ENCODE results near the gene SERPINF2.
A peak's percentile ranks its signal among the peaks of the same experiment; 100 is the strongest.
"Not testable (repeated sequence)": the region's sequence is repeated elsewhere in the genome, so short reads cannot be mapped to it uniquely, and the experiment has no call there.

Gene SERPINF2

DNA sequence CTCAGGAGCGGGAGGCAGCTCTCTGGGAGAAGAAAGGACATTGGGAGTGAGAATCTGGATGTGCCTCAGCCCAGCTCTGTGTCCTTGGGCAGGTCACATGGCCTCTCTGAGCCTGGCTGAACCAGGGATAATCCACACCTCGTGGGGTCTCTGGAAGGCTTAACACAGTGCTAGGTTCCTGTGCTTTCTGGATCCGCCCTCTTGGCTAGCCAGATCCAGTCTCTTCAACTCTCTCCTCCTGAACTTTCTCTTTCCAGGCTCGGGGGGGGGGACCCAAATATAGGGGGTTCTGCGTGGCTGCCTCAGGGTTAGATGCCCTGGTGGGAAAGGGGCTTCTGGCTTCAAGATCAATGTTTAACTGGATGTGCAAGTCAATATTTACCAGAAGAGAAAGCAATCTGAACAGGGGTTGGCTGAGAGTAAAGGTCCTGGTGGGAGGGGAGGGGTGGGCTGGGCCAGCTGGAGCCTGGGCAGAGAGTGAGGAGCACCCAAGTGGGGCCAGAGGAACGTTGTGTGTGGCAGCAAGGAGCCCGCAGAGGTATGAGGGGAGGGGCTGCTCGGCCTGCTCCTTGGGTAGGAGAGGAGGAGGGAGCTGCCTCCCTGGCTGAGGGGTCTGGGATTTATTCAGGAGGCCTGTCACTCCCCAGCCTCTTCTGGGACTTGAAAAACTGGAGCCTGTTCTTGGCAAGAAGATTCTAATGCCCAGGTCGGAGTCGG is at the start of gene SERPINF2:
Gene SERPINF2, plus strand, starts transcription at position 501 of the 717 bp plus-strand sequence. CDS start 2,125 bp downstream, outside the sequence.
- DNase-seq: no peak

DNA sequence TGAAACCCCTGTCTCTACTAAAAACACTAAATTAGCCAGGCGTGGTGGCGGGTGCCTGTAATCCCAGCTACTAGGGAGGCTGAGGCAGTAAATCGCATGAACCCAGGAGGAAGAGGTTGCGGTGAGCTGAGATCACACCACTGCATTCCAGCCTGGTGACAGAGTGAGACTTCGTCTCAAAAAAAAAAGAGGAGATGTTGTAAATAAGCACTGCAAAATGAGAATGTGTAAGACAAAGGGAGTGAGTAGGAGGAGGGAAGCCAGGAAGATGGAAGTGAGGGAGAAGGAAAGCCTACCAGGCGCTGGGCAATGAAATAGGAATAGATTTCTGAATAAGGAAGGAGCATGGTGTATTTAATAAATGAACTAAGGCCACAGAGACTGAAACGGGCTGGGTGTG is 49.3 kb upstream of the SERPINF2 start:
- no peak for DNase-seq

DNA sequence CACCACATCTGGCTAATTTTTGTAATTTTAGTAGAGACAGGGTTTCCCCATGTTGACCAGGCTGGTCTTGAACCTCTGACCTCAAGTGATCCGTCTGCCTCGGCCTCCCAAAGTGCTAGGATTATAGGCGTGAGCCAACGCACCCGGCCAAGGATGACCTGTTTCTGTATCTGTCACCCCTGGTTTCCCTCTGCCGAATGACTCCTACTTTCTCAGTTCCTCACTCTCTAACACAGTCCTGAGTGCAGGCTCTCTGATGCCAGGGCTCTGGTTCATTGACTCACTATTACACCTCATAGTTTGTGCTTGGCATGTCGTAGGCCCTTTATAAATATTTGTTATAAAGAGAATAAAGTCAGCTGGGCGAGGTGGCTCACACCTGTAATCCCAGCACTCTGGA is 47.3 kb upstream of the SERPINF2 start:
- DNase-seq: no peak

DNA sequence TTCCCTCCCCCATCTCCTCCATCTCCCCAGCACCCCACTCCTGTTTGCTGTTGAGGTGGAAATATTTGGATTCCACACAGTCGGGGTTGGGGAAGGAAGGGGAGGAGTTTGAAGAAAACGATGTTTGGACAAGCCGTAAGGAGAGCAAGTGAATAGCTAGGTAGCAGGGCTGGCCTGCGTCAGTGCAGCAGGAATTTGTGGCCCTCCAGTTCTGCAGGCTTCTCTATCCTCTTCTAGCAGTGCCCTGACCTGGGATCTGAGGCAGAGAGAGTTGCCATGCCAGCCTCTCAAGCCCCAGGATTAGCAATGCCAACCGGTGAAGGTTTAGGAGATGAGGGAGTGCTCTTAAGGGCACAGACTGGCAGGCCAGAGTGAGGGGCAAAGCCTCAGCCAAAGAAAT is 45.0 kb upstream of the SERPINF2 start:
- DNase-seq: no peak

DNA sequence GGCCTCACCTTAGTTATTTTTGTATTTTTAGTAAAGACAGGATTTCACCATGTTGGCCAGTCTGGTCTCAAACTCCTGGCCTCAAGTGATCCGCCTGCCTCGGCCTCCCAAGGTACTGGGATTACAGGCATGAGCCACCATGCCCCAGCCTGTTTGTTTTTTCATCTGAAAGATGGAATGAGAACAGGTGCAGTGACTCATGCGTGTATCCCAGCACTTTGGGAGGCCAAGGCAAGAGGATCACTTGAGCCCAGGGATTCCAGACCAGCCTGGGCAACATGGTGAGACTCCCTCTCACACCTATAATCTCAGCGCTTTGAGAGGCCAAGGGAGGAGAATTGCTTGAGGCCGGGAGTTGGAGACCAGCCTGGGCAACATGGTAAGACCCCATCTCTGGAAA is 42.8 kb upstream of the SERPINF2 start:
- not testable (repeated sequence) for DNase-seq

DNA sequence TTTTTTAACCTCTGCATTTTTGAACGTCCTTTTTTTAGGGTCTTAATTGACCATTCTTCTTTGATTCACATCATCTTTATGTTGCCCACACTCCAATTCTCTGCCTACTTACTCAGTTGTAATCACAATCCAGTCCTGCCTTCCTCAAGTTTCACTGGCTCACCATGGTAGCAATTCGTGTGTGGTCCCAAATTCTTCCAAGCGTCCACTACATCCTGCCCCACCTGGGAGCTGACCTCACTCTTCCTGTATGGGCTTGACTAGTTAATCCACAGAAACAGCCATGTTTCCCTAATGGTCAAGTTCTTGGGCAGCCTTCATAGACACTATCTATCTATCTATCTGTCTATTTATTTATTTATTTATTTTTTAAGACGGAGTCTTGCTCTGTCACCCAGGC is 39.6 kb upstream of the SERPINF2 start:
- DNase-seq: no peak

DNA sequence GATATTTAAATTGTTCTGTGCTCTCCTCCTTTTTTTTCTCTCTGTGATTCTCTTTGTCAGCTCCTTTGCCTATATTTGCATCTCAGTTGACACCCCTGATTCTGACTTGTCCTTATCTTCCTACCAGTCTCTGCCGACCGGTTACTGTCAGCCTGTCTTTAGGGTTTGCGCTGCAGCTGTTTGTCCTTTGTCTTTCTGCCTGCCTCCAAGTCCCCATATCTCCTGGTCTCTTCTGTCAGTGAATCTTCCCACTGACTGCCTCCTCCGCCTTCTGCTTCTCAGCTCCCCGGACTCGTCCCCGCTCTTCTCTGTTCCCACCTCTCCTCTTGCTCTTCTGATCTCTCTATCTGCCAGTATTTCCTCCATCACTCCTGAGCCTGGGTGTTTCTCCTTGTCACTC is 37.7 kb upstream of the SERPINF2 start:
- DNase-seq: no peak

DNA sequence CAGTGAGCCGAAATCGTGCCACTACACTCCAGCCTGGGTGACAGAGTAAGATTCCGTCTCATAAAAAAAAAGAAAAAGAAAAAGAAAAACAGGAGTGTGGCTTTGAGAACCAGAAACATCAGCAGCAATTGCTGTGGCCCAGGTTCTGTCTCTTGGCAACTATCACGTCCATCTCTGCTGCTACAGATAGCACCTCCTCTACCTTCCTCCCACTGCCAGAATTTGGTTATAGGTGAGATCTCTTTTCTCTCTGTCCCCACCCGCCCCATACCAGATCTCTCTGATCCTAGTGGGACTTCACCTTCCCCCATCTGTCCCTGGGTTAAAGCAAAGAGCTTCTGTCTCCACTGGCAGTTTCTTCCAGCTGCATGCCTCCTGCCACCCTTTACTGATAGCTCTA is 35.6 kb upstream of the SERPINF2 start:
- no peak for DNase-seq

DNA sequence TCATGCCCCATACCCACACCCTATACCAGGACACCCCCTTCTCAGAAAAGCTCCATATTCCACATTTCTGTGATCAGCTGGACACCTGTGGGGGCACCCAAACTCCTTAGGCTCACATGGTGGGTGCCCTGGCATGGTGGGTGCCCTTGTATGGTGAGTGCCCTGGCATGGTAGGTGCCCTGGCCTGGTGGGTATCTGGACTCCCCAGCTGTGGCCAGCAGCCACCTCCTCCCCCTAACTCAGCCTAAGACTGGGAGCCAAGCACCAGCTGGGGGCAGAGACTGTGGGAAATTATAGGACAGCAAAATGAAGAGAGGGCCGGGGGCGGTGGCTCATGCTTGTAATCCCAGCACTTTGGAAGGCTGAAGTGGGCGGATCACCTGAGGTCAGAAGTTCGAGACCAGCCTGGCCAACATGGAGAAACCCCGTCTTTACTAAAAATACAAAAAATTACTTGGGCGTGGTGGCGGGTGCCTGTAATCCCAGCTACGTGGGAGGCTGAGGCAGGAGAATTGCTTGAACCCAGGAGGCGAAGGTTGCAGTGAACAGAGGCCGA is 33.8 kb upstream of the SERPINF2 start:
- not testable (repeated sequence) for DNase-seq

DNA sequence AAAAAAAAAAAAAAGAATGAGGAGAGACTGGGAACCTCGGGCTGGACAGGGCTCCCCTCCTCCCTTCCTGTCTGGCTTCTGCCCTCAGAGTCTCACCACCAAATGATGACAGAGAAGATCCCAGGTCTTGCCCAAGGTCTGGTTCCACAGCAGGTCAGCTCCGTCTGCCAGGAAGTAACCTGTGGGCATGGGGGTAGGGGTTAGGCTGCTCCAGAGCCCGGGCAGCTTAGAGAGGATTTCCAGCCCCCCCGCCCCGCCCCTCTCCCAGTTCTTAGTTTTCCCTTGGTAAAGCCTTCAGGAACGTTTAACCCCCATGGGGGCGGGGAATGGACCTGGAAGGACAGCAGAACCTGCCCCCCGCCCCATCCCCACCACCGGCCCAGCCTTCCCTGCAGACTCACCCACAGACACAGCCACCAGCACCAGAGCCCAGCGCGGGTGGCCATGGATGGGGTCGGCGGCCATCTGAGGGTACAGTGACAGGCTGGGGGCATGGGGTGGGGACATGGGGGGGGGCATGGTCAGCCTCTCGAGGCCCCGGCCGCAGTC is 33.2 kb upstream of the SERPINF2 start:
- no peak for DNase-seq

DNA sequence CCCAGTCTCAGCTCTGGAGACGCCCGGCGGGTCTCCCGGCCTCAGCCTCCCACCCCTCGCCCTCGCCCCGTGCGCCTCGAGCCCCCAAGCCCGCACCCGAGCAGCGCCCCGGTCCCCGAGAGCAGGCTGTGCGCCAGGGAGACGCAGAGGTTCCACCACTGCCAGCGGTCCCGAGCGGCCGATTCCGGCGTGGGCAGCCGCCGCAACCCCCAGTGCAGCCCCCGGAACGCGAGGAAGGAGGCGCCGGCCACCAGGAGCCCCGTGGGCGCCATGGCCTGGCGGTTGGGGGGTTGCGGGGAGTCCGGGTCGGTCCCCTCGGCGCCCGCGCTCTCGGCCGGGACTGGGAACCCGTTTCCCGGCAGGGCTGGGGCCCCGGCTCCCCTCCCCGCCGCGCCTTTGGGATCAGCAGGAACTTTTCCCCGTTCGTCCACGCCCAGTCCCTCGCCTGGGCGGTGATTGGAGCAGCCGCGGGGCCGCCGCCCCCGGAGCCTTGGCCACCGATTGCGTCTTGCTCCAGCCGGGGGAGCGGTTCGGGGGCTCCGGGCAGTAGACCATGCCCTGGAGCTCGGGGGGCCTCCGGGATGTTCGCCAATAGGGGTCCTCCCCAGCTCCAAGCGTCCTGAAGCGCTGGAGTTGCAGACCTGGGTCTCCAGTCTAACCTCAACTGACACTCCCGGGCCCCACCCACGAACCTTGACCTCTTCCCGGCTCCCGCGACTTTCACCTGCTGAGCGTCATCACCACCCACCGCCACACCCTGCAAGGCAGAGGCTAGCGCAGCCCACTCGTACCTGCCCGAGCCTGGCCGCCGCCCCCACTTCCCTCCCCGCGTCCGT is 32.5 kb upstream of the SERPINF2 start, which contains the start of gene TLCD2:
Gene TLCD2, minus strand, starts transcription at position 407 of the 836 bp plus-strand sequence. Its CDS starts 135 bp downstream, at position 272.
- DNase-seq: peak; percentile 83

DNA sequence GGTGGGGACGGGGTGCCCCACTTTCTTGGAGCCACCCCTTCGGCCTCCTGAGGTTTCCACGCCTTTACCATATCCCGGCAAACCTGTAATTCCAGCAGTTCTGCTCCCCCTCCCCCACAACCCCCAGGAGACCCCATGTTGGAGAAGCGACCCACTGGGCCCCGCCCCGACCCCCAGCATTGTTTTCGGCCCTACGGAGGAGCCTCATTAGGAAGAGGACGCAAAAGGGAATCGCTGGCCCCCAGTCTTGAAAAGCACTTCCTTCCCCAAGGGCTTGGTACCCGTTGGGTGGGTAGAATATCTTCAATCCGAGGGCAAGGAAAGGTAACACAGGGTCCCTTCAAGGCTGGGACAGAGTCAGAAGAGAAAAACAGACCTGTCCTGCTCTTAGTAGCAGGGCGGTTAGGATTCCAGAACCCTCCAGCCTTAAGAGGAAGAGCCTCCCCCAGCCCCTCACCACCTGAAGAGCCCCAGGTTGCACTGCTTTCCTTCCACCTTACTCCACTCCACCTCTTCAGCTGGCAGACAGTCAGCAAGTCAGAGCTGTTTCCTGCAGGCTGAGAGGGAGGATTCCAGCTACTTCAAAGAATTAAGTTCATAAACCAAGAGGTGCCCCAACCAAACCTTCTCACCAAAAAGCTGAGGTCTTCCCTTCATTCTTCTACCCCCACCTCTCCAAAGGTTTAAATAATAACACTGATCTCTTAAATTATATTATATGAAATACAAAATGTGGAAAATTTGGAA is 31.7 kb upstream of the SERPINF2 start:
- DNase-seq: no peak

DNA sequence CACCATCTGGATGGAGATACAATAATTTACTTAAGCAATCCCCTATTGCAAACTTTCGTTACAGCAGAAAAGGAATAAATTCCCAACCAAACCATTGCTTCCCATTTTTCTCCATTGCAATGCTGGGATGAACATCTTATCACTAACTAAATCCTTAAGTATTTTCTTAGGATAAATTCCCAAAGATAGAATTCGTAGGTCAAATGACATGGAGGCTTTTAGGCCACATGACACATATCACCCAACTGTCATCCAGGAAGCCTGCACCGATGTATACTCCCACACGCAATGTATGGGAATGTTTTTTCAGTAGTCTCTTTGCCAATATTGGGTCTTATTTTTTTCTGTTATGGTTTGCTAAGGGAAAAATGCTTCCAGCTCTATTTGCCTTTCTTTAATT is 30.9 kb upstream of the SERPINF2 start:
- no peak for DNase-seq

DNA sequence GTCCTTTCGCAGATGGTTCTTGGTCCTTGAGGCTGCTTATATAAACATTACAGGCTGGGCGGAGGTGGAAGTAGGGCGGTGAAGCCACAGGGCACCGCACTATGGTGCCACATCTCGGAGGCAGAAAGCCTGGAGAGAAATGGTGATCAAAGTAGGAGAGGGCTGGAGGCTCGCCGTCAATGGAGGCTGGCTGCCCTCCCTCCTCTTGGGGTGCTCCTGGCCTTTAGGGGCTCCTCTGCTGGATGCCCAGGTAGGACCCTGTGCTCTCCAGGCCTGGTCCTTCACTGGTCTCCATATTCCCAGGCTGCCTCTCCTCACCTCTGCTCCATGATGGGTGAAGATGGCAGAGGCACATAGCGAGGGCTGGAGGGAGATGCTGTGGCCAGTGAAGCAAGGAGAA is 30.4 kb upstream of the SERPINF2 start:
- no peak for DNase-seq

DNA sequence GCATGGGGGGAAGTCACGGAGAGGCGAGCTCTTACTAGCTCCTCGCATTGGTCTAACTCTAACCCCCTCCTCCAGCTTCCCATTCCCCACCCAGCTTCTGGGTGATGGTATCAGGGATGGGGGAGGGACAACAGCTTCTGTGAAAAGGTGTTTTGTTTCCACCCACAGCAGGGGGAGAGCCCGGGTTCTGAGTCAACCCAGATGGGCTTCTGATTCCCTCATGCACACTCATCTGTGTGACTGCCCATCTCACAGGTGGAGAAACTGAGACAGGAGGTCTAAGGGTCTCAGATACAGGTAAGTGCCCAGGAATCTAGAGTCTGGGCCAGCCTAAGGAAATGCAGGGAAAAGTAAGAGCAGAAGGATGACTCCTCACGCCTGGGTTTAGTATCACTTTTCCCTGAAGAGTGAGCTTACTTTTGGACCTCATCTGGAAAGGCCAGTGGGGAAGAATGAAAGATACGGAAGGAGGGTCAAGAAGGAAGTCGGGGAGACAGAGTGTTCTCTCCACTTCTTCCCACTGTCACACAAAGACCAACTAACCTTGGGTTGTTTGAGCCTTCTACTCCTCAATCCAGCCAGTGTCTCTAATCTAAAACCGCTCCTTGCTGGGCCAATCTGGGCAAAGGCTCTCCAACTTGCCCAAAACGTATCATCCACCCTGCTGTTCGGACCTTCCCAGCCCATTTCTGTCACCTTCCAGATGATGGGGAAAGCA is 29.4 kb upstream of the SERPINF2 start:
- DNase-seq: no peak

DNA sequence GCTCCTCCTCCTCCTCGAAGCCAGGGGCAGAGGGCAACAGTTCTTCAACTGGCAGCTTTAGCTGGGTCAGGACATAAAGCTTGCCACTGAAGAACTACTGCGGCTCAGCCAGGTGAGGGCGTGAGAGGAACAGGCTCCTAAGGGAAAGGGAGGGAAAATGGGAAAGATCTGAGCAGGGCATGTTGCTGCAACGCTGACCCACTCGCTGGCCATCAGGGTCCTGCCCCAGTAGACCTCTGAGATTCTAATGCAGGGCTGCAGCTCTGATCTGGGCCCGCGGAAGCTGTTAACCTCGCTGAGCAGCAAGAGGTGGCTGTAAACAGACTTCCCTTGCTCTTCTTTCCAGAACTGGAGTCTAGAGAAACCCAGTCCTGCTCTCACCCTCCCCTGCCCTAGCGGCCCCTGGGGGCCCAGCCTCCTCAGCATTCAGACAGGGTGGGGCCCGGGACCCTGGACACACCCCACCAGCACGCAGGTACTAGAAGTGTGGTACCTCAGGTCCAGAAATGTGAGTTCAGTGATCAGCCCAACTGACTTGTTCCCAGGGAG is 28.7 kb upstream of the SERPINF2 start:
- no peak for DNase-seq

DNA sequence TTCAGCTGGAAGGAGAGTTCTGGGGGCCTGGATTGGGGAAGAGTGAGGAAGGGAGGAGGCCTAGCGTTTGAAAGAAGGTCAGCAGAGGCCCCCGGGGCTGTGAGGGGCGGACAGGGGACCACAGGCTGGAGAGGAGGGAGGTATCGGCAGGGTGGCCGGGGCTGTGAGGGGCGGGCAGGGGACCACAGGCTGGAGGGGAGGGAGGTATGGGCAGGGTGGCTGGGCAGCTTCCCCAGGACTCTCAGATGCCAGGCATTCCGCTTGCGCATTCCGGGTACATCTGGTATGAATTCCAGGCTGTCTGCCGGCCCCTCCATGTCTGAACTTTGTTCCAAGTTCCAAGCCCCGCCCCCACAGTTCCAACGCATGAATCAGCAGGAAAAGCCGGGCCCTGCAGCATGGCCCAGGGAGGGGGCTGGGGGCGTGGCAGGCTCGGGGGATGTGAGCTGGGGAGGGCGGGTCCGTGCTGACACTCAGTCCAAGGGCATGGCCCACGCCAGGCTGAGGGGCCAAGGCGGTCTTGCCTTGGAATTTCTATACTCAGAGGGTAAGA is 28.2 kb upstream of the SERPINF2 start:
- DNase-seq: peak; percentile 98

DNA sequence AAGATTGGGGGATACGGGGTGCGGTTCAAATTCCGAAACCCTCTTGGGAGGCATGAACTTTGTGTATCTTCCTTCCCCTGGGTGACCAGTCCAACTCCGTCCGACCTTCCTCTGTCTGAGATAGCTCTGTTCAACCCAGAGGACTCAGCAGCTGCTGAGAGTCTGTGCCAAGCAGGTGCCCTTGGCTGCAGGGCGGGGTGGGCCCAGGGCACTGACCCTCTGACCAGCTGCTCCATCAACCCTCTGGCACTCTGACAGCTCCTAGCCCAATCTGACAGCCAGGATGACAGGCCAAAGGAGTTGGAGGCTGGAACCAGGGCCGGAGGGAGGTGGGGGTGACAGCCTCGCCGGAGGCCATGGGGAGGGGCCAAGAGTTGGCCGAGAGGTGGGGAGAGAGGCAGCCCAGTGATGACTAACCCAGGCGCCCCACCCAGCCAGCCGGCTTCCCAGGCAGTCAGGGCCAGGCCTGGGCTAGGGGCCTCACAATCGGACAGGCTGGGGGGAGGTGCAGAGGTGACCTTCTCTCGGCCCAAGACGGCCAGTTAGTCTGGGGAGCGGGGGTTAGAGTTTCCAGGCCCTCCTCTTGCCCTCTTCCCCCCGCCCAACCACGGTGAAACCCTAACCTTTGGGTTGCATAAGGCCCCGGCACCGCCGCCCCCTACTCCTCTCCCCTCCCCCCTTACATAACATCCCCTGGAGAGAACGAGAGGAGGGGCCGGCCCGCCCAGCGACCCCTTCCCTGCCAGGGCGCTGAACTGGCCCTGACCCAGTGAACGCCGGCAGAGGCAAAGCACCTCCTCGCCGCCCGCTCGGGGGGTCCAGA is 27.5 kb upstream of the SERPINF2 start:
- DNase-seq: peak; percentile 95

DNA sequence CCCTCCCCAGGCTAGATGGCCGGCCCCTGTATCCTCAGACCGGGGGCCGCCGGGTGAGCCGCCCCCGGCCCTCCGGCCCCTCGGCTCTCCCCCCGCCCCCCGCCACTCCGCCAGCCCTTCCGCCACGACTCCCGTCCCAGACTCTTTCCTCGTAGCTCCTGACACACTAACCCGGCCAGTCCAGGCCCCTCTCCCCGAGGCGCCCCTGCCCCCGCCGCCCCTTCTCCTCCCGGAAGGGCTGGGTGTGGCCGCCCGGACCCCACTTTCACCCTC is 26.9 kb upstream of the SERPINF2 start:
- no peak for DNase-seq

DNA sequence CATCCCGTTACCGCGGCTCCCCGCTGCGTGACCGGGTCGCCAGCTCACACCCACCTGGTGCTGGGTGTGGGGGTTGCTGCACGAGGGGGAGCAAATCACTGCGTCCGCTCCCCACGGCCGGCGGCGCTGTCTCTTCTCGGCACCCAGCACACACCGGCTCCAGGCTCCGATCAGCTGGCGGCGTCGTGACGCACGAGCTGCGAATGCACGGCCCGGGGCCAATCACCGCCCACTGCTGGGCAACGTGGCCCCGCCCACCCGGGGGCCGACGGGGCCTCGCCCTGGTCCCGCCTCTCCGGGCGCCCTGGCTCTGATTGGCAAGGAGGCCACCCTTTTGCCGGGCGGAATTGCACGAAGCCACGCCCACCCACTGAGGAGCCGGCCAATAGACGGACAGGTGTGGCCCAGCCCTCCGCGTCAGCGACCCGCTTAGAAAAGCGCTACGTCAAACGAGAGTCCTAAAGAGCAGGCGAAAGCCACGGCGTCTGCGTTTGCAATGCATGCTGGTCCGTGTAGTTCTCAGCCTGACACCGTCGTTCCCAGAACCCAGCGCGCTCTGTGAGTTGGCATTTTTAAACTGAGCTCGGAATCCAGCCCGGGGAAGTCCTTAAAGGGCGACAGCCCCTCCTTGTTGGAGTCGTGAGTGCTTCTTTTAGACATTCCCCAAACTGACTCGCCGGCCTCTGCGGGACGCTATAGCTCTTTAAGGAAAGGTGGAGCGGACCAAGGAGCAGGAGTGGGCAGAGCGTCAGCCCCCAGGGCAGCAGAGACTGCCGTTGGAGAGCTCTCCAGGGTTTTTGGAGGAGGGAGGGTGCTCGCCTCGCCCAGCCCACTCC is 26.4 kb upstream of the SERPINF2 start:
- peak; percentile 100 for DNase-seq

All from femur (tissue), 1 donor.